ENCODE measurements around the gene RAC3. TPM values are rescaled to one million over a fixed set of nuclear protein-coding genes. Genes with fewer than 3 reads are reported as not detected.

The RAC3 gene
- polyA plus RNA-seq, 2 of the 4 experiments (the other 2 are of a cell fraction): 9.9 to 21.0 TPM

DNA sequence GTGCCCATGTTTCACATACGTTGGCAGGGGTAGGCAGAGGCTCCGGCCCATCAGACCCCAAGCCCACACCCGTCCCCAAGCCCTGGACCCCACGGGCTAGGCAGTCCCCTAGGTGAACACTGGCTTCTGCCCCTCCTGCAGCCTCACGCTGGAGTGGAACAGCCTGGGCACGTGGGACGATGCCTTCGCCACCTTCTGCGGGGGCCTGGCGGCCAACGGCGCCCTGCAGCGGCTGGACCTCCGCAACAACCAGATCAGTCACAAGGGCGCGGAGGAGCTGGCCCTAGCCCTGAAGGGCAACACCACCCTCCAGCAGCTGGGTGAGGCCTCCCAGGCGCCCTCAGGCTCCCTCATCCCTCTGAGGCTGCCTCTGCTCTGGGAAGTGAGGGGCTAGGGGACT, 6.6 kb upstream of the RAC3 start:
- WGBS (ENCODE audit: missing lambda C conversion rate): 96% methylated on average over 8 of the region's 17 CpGs
- ChIA-PET CTCF (interaction anchor here (0.6 to 33.2 kb wide), 6 partner anchors 13 to 131 kb away, joined by 3 to 794 read pairs (median 53); partner anchors contain the start of genes DCXR and NOTUM), POLR2A (no interaction called here)
- H3K4me3 ChIP-seq: no peak overlapping the region
- DNase-seq (ENCODE audit: low read depth in 1 of 2, low spot score in 1 of 2) (no peak), ATAC-seq (no peak), FAIRE-seq (no peak)
- TF ChIP-seq MAZ (IDR thresholded peaks at IDR 0.05; ENCODE audit: borderline replicate concordance, low read depth, low read length) (no peak), BHLHE40 (IDR thresholded peaks at IDR 0.05; ENCODE audit: low read depth, low read length) (no peak), FOSB (CRISPR knock-in tag; IDR thresholded peaks at IDR 0.05) (no peak), HOXB13 (CRISPR knock-in tag; IDR thresholded peaks at IDR 0.05; ENCODE audit: low read depth) (no peak)
- TF ChIP-seq, protein P1, sequence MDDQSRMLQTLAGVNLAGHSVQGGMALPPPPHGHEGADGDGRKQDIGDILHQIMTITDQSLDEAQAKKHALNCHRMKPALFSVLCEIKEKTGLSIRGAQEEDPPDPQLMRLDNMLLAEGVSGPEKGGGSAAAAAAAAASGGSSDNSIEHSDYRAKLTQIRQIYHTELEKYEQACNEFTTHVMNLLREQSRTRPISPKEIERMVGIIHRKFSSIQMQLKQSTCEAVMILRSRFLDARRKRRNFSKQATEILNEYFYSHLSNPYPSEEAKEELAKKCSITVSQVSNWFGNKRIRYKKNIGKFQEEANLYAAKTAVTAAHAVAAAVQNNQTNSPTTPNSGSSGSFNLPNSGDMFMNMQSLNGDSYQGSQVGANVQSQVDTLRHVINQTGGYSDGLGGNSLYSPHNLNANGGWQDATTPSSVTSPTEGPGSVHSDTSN (IDR thresholded peaks at IDR 0.05): no peak
- no peak overlapping the region for H3K4me2 ChIP-seq
- H3K4me1 ChIP-seq: peaks cover 29% of the 10 kb centered on the region
- H3K9me3 ChIP-seq: no peaks in the 10 kb centered on the region
- no peak overlapping the region for H3K27ac ChIP-seq

DNA sequence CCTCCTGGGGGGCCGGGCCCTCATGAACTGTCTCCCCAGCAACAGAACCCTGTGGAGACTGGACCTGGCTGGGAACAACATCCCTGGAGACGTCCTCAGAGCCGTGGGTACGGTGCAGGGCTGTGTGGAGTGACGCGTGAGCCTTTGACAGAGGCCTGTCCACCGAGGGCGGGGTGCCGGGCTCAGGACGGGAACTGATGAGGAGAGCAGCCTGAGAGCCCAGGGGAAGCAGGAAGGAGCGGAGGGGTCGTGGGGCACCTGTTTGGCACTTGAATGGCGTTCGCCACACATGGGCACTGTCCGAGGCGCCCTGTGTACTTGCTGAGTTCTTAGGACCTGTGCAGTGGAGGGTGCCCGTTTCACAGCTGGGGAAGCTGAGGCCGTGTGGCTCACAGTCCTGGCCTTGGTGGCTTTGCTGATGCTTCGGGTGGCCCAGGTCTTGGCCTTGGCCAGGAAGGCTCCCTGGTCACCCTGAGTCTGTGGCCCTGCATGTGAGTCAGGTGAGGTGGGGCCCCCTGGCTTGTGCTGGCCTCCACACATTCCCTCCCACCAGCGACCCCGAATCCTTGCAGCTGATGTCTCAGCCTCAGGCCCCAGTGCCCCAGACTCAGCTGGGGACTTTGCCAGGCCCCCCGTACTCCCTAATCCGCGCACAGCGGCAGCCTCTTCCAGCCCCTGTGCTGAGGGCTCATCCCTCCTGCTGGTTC, 5.9 kb upstream of the RAC3 start:
- Histone ChIP-seq H3K4me1 (peaks cover 23% of the 10 kb centered on the region), H3K27ac (no peak overlapping the region), H3K9me3 (no peaks in the 10 kb centered on the region), H3K4me3 (no peak overlapping the region), H3K4me2 (no peak overlapping the region)
- CTCF ChIA-PET: interaction anchor here (0.9 to 33.2 kb wide), 8 partner anchors 10 to 131 kb away, joined by 3 to 794 read pairs (median 10); partner anchors contain the start of genes DCXR and NOTUM
- ATAC-seq (no peak), FAIRE-seq (no peak), DNase-seq (ENCODE audit: low read depth in 1 of 2, low spot score in 1 of 2) (no peak)
- TF ChIP-seq POLR2AphosphoS2 (conservative IDR thresholded peaks at IDR 0.05; ENCODE audit: low read length) (no peak), SREBF2 (IDR thresholded peaks at IDR 0.05) (no peak), KDM5A (IDR thresholded peaks at IDR 0.05) (no peak), HDAC2 (IDR thresholded peaks at IDR 0.05) (no peak), SMC3 (IDR thresholded peaks at IDR 0.05) (no peak)
- TF ChIP-seq, protein P2, sequence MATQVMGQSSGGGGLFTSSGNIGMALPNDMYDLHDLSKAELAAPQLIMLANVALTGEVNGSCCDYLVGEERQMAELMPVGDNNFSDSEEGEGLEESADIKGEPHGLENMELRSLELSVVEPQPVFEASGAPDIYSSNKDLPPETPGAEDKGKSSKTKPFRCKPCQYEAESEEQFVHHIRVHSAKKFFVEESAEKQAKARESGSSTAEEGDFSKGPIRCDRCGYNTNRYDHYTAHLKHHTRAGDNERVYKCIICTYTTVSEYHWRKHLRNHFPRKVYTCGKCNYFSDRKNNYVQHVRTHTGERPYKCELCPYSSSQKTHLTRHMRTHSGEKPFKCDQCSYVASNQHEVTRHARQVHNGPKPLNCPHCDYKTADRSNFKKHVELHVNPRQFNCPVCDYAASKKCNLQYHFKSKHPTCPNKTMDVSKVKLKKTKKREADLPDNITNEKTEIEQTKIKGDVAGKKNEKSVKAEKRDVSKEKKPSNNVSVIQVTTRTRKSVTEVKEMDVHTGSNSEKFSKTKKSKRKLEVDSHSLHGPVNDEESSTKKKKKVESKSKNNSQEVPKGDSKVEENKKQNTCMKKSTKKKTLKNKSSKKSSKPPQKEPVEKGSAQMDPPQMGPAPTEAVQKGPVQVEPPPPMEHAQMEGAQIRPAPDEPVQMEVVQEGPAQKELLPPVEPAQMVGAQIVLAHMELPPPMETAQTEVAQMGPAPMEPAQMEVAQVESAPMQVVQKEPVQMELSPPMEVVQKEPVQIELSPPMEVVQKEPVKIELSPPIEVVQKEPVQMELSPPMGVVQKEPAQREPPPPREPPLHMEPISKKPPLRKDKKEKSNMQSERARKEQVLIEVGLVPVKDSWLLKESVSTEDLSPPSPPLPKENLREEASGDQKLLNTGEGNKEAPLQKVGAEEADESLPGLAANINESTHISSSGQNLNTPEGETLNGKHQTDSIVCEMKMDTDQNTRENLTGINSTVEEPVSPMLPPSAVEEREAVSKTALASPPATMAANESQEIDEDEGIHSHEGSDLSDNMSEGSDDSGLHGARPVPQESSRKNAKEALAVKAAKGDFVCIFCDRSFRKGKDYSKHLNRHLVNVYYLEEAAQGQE (IDR thresholded peaks at IDR 0.05): no peak
- TF ChIP-seq, protein P3, sequence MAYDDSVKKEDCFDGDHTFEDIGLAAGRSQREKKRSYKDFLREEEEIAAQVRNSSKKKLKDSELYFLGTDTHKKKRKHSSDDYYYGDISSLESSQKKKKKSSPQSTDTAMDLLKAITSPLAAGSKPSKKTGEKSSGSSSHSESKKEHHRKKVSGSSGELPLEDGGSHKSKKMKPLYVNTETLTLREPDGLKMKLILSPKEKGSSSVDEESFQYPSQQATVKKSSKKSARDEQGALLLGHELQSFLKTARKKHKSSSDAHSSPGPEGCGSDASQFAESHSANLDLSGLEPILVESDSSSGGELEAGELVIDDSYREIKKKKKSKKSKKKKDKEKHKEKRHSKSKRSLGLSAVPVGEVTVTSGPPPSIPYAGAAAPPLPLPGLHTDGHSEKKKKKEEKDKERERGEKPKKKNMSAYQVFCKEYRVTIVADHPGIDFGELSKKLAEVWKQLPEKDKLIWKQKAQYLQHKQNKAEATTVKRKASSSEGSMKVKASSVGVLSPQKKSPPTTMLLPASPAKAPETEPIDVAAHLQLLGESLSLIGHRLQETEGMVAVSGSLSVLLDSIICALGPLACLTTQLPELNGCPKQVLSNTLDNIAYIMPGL (CRISPR knock-in tag; IDR thresholded peaks at IDR 0.05; ENCODE audit: borderline replicate concordance): no peak
- TF ChIP-seq, protein P4, sequence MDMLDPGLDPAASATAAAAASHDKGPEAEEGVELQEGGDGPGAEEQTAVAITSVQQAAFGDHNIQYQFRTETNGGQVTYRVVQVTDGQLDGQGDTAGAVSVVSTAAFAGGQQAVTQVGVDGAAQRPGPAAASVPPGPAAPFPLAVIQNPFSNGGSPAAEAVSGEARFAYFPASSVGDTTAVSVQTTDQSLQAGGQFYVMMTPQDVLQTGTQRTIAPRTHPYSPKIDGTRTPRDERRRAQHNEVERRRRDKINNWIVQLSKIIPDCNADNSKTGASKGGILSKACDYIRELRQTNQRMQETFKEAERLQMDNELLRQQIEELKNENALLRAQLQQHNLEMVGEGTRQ (IDR thresholded peaks at IDR 0.05): no peak
- 92% methylated on average over 25 of the region's 25 CpGs for WGBS (ENCODE audit: missing lambda C conversion rate)
- POLR2A ChIA-PET: no interaction called here

DNA sequence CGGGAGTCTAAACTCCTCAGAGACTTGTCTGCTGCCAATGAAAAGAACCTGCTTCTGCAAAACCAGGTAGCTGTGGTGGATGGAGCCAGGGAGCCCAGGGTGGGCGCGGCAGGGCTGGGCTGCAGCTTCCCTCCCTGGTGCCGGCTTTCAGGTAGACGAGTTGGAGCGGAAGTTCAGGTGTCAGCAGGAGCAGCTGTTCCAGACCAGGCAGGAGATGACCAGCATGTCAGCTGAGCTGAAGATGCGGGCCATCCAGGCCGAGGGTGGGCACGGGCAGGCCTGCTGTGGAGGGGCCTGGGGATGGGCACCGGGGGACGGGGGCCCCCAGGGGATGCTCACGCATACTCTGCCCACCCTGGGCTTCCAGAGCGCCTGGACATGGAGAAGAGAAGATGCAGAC, 3.2 kb upstream of the RAC3 start:
- Histone ChIP-seq H3K9me3 (no peaks in the 10 kb centered on the region), H3K4me1 (peaks cover 14% of the 10 kb centered on the region), H3K4me3 (no peak overlapping the region), H3K27ac (no peak overlapping the region), H3K4me2 (no peak overlapping the region)
- ChIA-PET POLR2A (interaction anchor here (2.4 kb wide), 1 partner anchor 9 kb away, joined by 12 read pairs; the partner anchor contains the start of gene DCXR), CTCF (interaction anchor here (0.9 to 33.2 kb wide), 10 partner anchors 8 to 128 kb away, joined by 3 to 794 read pairs (median 37); partner anchors contain the start of genes DCXR, DUS1L, GPS1 and NOTUM)
- WGBS (ENCODE audit: missing lambda C conversion rate): 93% methylated on average over 11 of the region's 13 CpGs
- TF ChIP-seq JUN (IDR thresholded peaks at IDR 0.05): no peak
- TF ChIP-seq, protein P3 (CRISPR knock-in tag; IDR thresholded peaks at IDR 0.05; ENCODE audit: borderline replicate concordance): no peak
- TF ChIP-seq, protein P4 (IDR thresholded peaks at IDR 0.05): no peak
- ATAC-seq (no peak), FAIRE-seq (no peak), DNase-seq (ENCODE audit: low read depth in 1 of 2, low spot score in 1 of 2) (no peak)

All from A549 (cell line).